ENCODE measurements around the gene CCDC171. TPM values are rescaled to one million over a fixed set of nuclear protein-coding genes. Genes with fewer than 3 reads are reported as not detected.

Gene CCDC171
- polyA plus RNA-seq, 1 experiment = 0.81 TPM

DNA sequence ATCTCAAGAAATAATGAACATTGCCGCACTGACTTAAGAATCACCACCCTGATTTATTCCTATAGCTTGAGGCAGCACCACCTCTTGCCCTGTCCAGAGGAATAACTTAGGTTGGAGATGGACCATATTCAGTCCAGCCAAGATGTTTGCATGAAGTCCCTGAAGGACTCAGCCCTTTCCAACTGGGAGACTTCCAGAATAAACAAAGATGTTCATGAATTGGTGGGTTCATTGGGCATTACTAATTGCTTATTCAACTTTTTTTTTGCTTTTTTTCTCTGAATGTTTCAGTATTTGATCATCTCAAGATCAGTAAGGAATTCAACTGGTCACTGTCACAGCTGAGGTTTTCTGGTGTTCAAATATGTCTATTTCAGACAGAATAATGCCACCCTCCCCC is 470.6 kb downstream of the CCDC171 start:
- Histone ChIP-seq H3K27me3 (ENCODE audit: control insufficient read depth, insufficient read depth, low read length) (no peaks in the 10 kb centered on the region), H3K27ac (ENCODE audit: low read depth, low read length) (no peak overlapping the region), H3K9me3 (ENCODE audit: control insufficient read depth, insufficient read depth, low read length) (peaks cover 3% of the 10 kb centered on the region; the same call in 1 of the 2 replicates), H3K4me3 (ENCODE audit: low read depth, low read length) (no peak overlapping the region)
- CTCF ChIA-PET = no interaction called here
- no peak for DNase-seq (ENCODE audit: low read depth, low spot score)
- POLR2A ChIA-PET = no interaction called here
- no peak for TF ChIP-seq CTCF (IDR thresholded peaks at IDR 0.05; ENCODE audit: low read depth, low read length)

Small RNA genes lying within 50 kb of the gene (small RNA-seq; reads per million reads assigned to genes)
- gene AL513423.1 (ENCODE audit: insufficient read length, low read depth) (not detected), gene HMGN2P16 (ENCODE audit: insufficient read length, low read depth) (not detected), gene RN7SL98P (ENCODE audit: insufficient read length, low read depth) (not detected), gene RNU6-14P (ENCODE audit: insufficient read length, low read depth) (not detected), gene RNU6-246P (ENCODE audit: insufficient read length, low read depth) (not detected)

Other genes starting within 250 kb of the CCDC171 start
- 8.6 and 11.4 TPM in 2 replicates for gene TTC39B, start 245.8 kb upstream of the CCDC171 start, polyA plus RNA-seq (2011; rRNA removed)
- 31.8 and 45.3 TPM in 2 replicates for gene SNAPC3, start 130.2 kb upstream of the CCDC171 start, polyA plus RNA-seq (2011; rRNA removed)
- 32.7 and 57.3 TPM in 2 replicates for gene PSIP1, start 42.1 kb upstream of the CCDC171 start, polyA plus RNA-seq (2011; rRNA removed)